HG03280 (cell line): ENCODE results near the gene RAB3C.

Experiments used
- ATAC-seq: cut with Tn5 transposase; IDR thresholded peaks from one replicate; pipeline ENCODE4 v1.9.1; 2021; ENCODE audit warnings: mild to moderate bottlenecking, moderate library complexity; ENCODE audit not compliant: unreplicated experiment

The RAB3C gene

GRCh38 chr5:58765058-58765457 lies 182.2 kb downstream of the RAB3C start:
- ATAC-seq, result no peak

GRCh38 chr5:58767104-58767503 lies 184.2 kb downstream of the RAB3C start:
- ATAC-seq, result no peak

- no peak for ATAC-seq
These were observed 187.3 kb downstream of the RAB3C start for GRCh38 chr5:58770136-58770535.

DNA sequence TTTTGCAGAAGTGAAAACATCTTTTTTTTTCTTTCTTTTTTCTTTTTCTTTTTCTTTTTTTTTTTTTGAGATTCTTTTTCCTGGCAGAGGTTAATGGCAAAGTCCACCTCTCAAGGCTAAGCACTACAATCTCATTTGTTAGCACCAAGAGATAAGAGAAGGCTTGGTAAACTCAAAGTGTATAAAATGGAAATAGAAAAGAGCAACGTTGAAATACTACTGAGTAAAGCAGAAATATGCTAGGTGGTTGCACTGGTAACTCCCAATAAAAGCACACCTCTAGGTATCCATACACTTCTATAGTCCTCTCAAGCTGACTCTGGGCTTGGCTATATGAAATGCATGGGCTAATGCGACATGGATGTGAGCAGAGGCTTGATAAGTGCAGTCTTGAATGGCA lies 188.9 kb downstream of the RAB3C start:
- no peak for ATAC-seq

GRCh38 chr5:58773744-58774441 lies 191.0 kb downstream of the RAB3C start:
- no peak for ATAC-seq

DNA sequence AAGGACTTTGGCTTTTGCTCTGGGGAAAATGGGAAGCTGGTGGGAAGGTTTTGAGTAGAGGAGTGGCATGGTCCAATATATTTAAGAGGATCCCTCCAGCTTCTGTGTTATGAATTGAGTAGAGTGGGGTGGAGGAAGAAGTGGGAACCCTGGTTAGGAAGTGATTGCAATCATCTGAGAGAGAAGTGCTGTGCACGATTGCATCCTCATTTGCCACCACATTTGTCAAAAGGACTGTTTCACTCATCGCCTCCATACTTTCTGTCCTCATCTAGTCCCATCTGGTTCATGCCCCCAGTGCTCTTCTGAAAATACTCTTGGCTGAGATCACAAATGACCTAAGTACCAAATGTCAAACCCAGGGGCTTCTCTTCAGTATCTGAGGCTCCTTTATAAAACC lies 192.1 kb downstream of the RAB3C start:
- no peak for ATAC-seq

DNA sequence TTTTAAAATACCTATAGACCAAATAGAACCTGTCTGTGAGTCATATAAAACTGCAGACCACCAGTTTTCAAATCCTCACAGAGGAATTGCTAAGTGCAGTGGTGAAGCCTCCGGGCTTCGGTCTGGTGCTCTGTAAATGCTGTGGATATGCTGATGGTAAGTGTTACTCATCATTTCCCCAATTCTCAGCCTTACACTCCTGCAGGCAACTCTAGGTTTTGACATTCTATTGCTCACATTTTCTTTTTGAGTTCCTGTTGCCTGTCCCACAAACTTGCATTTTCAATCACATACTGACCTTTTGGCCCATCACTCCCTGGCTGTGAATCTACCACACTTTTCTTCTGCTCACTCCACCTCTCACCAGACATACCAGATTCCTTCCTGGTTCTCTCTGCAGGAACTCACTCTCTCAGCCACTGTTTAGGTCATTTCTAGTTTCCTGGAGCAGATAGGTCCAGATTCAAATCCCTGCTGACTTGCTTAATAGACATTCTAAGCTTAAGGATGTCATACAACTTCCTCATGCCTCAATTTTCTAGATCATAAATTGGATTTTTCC lies 192.9 kb downstream of the RAB3C start:
- peak; percentile 64 for ATAC-seq

DNA sequence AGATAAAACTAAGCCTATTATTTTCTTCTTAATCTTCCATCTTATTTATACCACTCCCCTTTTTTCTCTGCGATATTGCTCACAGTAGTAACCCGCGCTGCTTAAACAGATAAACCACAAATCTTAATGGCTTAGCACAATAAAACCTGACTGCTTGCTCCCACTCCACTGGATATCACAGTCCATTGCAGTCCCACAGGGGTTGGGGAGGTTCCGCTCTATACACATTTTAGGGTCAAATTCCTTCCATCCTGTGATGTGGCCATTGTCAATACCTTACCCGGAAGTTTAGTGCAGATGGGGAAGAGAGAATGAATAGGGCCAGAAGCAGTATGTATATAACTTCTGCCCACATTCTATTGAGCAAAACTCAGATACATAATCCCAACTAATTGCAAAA lies 193.7 kb downstream of the RAB3C start:
- ATAC-seq, result no peak

DNA sequence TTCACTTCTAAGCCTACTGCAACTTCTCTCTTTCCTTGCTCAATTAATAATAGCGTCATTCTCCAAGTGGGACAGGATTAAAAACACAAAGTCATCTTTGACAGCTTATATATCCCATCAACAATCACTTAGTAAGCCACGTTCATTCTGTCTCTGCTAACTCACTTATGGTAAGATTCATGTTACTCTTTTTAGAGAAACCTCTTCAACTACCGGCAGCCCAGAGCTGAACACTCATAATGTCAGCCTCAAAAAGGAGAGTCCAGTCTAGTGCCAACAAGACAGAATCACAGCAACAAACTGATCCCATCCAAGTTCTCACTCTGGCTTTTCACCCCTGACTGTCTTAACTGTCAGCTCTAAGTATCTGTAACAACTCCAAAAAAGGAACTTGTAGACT lies 196.0 kb downstream of the RAB3C start:
- ATAC-seq, result no peak

DNA sequence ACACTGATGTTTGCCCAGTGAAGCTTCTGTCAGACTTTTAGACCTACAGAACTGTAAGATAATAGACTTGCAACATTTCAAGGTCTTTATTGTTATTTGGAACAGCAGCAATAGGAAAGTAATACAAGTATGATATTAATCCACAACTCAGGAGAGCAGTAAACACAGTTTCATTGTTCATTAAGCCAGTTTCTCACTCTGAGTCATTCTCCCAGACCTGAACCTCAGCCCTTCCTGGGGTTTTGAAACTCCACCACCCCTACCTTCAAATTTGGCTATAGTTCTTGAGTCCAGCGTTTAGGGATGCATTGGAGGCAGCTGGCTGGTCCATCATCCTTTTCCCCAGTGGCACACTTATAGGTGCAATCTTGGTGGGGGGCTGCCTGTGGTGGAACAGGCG lies 203.2 kb downstream of the RAB3C start:
- no peak for ATAC-seq

- ATAC-seq, result peak; percentile 80
These were observed 203.9 kb downstream of the RAB3C start for GRCh38 chr5:58786711-58787303.

GRCh38 chr5:58787987-58788386 lies 205.1 kb downstream of the RAB3C start:
- no peak for ATAC-seq

DNA sequence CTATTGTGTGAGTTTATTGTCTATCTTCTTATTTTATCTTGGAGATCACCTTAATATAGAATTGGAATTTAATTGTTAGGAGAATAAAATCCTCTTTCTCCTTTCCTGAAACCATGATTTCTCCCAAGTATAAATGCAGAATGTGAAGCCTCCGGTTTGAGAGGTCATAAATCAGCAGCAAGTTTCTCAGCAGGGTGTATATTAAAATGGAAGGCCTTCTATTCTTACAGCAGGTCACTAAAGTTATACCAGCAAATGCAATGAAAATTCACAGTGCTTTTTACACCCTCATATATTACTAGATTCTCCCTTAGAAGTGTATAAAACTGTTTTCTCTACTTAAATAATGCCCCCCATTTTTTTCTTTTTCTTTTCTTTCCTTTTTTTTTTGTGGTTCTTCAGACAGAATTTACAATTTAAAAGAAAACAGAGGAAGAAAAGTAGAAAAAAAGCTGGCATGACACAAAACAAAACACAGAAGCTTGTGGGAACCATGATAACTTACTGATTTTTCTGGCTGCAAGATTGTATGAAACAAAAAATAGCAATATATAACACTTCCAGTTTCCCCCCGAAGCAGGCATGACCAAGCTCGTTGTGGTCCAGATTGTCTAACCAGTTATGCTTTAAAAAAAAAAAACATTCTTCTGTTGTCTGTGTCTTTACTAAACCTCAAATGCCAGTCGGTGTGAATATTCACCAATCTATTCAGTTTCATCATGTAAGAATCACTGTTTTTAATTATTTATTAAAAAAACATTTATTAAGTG lies 211.2 kb downstream of the RAB3C start:
- ATAC-seq, result no peak

GRCh38 chr5:58794875-58795274 lies 212.0 kb downstream of the RAB3C start:
- no peak for ATAC-seq

- no peak for ATAC-seq
These were observed 212.5 kb downstream of the RAB3C start for GRCh38 chr5:58795327-58795726.

GRCh38 chr5:58797021-58797420 lies 214.1 kb downstream of the RAB3C start:
- ATAC-seq, result no peak

DNA sequence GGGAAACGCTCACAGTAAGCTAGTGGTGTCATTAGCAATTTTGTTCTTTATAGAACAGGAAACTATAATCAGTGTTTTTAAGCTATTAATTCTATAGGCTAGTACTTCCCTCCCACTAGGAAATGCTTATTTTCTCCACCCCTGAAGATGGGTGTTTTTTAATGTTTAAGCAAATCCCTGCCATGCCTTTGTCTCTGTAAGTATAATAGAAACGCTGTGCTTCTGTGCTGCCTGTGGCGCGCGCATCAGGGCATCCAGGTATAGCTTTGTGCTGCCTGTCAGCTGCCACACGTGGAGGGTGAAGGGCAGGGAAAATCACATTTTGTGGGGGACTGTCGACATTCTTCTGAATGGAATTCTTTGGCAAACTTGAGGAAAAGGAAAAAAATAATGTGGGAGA lies 217.5 kb downstream of the RAB3C start:
- ATAC-seq, result no peak

DNA sequence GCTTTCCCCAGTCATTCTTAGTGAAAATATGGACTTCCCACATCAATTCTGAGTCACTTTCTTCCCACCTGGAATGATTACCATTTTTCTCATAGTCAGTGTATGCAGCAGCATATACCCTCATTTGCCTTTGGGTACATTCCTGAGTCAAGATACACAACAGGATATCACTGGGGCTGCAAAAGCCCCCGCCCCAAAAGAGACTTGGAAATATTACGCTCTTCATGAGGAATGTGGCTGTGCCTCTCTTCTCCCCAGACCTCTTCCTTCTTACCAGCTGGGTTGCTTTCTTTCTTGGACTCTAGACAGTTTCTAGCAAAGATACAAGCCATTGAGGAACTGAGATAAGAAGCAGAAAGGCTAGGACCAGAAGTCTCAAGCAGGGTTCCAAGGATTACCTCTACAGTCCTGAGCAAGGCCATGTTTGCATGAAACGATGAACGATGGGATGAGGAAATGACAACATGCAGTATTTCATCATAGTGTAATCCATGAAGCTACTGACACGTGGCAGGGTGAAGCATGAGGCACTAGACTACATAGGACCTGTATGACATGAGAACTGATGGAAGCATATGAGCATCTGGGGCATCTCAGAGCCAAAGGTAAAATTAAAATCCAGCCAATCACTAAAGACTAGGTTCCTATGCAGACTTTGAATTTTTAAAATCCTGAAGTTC lies 218.1 kb downstream of the RAB3C start:
- ATAC-seq, result no peak

DNA sequence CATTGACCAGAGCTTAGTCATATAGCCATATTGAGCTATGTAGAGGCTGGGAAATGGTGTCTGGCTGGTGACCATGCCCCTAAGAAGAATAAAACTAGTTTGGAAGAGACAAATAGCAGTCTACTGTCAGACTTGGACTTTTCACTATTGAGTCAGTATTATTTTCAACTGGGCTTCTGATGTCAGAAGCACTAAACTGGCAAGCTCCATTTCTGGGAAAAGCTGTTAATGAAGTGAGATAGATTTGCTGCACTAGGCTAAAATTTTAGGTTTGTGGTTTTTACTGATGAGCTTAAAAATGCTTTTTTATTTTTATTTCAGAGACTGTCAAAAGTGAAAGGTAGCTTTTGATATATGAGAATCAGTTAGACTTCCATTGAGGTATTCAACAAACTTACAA lies 220.2 kb downstream of the RAB3C start:
- no peak for ATAC-seq

DNA sequence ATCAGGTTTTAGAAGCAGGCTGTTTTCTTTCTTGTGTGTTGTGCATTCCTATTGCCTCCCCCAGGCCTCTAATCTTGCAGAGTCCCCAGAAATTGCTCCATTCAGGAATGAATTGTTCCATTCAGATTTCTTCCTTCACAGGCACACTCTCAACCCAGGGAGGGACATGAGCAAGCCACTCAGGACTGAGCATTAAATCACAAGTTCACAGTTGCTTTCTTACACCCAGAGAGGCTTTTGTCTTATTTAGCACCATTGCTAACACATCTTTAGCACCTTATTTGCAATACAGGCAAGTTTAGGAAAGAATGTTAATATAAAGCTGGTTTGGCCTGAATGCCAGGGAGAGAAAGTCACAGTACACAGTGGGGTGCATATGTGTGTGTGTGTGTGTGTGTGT lies 221.4 kb downstream of the RAB3C start:
- ATAC-seq, result no peak

DNA sequence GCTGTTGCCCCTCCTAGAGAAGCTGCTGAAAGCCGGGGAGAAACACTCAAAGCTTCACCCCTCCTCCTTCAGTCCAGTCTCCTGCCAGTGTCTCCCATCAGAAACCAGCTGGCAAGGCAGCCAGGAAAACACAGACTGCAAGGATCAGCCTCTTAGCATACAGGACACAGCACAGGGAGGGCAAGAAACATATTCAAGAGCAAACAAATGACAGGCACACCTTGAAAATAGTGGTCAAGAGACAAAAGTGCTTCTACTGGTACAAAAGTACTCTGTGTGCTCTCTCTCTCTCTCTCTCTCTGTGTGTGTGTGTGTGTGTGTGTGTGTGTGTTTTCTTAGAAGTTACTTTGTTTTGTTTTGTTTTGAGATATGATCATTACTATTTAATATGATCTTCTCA lies 227.2 kb downstream of the RAB3C start:
- no peak for ATAC-seq
